Smooth muscle cell (in vitro differentiated cells): ENCODE measurements around the gene MRPL43. TPM values are rescaled to one million over a fixed set of nuclear protein-coding genes. Genes with fewer than 3 reads are reported as not detected.
"Not testable (repeated sequence)": the region's sequence is repeated elsewhere in the genome, so short reads cannot be mapped to it uniquely, and the experiment has no call there.

ENCODE experiments used
- DNase-seq: peaks from one replicate; lab custom pipeline; 2025; ENCODE audit not compliant: unreplicated experiment; lab: John Stamatoyannopoulos, UW
- H2AFZ ChIP-seq: fragments of 200-600 bp; sonication (generic); 2 replicates; pipeline ENCODE4 v1.6.0; 2016; ENCODE audit warnings: antibody characterized with exemption, low read depth, mild to moderate bottlenecking
- H3F3A ChIP-seq: fragments of 200-600 bp; sonication (generic); 2 replicates; pipeline ENCODE4 v1.6.0; 2017; ENCODE audit warnings: antibody characterized with exemption, low read depth
- H3K27ac ChIP-seq: fragments of 200-600 bp; sonication (generic); 2 replicates; pipeline ENCODE4 v1.5.1; 2016; ENCODE audit warnings: low read depth, mild to moderate bottlenecking
- H3K27me3 ChIP-seq: fragments of 200-600 bp; sonication (generic); 2 replicates; pipeline ENCODE4 v1.6.1; 2016; ENCODE audit warnings: low read depth, mild to moderate bottlenecking
- H3K36me3 ChIP-seq: fragments of 200-600 bp; sonication (generic); 2 replicates; pipeline ENCODE4 v1.5.1; 2016; ENCODE audit warnings: low read depth
- H3K4me1 ChIP-seq: fragments of 200-600 bp; sonication (generic); 2 replicates; pipeline ENCODE4 v1.5.1; 2016; ENCODE audit warnings: low read depth
- H3K4me2 ChIP-seq: fragments of 200-600 bp; sonication (generic); 2 replicates; pipeline ENCODE4 v1.6.0; 2016; ENCODE audit warnings: mild to moderate bottlenecking
- H3K4me3 ChIP-seq: fragments of 200-600 bp; sonication (generic); 2 replicates; pipeline ENCODE4 v1.5.1; 2016; ENCODE audit warnings: mild to moderate bottlenecking
- H3K79me2 ChIP-seq: fragments of 200-600 bp; sonication (generic); 2 replicates; pipeline ENCODE4 v1.6.0; 2016; ENCODE audit warnings: low read depth, mild to moderate bottlenecking
- H3K9ac ChIP-seq: fragments of 200-600 bp; sonication (generic); 2 replicates; pipeline ENCODE4 v1.6.0; 2016; ENCODE audit warnings: low read depth
- H3K9me3 ChIP-seq: fragments of 200-600 bp; sonication (generic); replicated peaks from 2 replicates; pipeline ENCODE4 v1.5.1; 2016; ENCODE audit warnings: low read depth
- H4K20me1 ChIP-seq: fragments of 200-600 bp; sonication (generic); 2 replicates; pipeline ENCODE4 v1.6.0; 2016; ENCODE audit warnings: low read depth
- WGBS: methylation state at CpG from one replicate; pipeline ENCODE4 v1.1.7; 2016; ENCODE audit warnings: low lambda C conversion rate; 5-methylcytosine and 5-hydroxymethylcytosine counted together
- polyA plus RNA-seq: library from polyadenylated mRNA; unstranded; fragments of >200 nt; fragmentation: Nextera tagmentation; extraction: Ambion mirVana; gene quantifications from 2 replicates; pipeline ENCODE4 v1.2.1, GENCODE V29; 2016
- total RNA-seq: library from RNA; depleted of rRNA; stranded (reverse); fragments of >200 nt; gene quantifications from 2 replicates; pipeline ENCODE4 v1.2.3, GENCODE V29; 2014
- TF ChIP-seq, protein P1 (sequence below): fragments of 200-600 bp; sonication (generic); IDR thresholded peaks from 2 replicates; pipeline ENCODE4 v1.5.1; 2017; ENCODE audit warnings: borderline replicate concordance, mild to moderate bottlenecking, antibody characterized with exemption; ENCODE audit not compliant: insufficient read depth, poor library complexity, severe bottlenecking

Gene MRPL43
- total and polyA plus RNA-seq, 2 experiments from 2014 or later: 89.9 to 120 TPM

DNA sequence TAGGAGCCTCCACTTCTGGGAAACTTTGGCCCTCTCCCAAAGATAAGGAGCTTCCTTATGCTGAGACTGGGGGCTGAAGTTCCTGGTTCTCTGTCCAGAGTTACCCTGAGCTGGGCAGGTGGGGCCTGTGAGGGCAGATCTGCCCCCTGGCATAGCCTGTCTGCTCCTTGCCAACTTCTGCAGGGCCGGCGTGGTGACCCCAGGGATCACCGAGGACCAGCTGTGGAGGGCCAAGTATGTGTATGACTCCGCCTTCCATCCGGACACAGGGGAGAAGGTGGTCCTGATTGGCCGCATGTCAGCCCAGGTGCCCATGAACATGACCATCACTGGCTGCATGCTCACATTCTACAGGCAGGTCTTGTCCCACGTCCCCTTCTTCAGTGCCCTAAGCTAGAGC is 48.0 kb upstream of the MRPL43 start:
- Histone ChIP-seq H4K20me1 (peaks cover 43% of the 10 kb centered on the region), H3K4me3 (no peak overlapping the region), H2AFZ (no peak overlapping the region), H3K27me3 (no peaks in the 10 kb centered on the region), H3K4me1 (peaks cover 14% of the 10 kb centered on the region), H3F3A (peaks cover 11% of the 10 kb centered on the region), H3K36me3 (peaks cover 10% of the 10 kb centered on the region), H3K4me2 (no peak overlapping the region), H3K9ac (no peak overlapping the region), H3K27ac (no peak overlapping the region), H3K9me3 (no peaks in the 10 kb centered on the region), H3K79me2 (peaks cover 20% of the 10 kb centered on the region)
- TF ChIP-seq, protein P1, sequence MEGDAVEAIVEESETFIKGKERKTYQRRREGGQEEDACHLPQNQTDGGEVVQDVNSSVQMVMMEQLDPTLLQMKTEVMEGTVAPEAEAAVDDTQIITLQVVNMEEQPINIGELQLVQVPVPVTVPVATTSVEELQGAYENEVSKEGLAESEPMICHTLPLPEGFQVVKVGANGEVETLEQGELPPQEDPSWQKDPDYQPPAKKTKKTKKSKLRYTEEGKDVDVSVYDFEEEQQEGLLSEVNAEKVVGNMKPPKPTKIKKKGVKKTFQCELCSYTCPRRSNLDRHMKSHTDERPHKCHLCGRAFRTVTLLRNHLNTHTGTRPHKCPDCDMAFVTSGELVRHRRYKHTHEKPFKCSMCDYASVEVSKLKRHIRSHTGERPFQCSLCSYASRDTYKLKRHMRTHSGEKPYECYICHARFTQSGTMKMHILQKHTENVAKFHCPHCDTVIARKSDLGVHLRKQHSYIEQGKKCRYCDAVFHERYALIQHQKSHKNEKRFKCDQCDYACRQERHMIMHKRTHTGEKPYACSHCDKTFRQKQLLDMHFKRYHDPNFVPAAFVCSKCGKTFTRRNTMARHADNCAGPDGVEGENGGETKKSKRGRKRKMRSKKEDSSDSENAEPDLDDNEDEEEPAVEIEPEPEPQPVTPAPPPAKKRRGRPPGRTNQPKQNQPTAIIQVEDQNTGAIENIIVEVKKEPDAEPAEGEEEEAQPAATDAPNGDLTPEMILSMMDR: no peak
- WGBS: 93% methylated on average over 7 of the region's 7 CpGs
- DNase-seq: no peak

DNA sequence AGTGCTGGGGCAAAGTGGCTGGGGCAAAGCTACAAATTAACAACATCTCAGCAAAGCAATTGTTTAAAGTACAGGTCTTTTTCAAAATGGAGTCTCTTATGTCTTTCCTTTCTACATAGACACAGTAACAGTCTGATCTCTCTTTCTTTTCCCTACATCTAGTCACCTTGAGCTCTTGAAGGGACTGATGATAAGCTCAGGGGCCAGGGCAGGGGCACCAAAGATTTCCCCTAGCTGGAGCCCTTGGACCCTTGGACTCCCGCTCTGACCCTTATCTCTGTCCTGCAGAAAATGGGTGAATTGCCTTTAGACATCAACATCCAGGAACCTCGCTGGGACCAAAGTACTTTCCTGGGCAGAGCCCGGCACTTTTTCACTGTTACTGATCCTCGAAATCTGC is 47.1 kb upstream of the MRPL43 start:
- H2AFZ ChIP-seq, H3F3A ChIP-seq, H3K27ac ChIP-seq, H3K9me3 ChIP-seq, DNase-seq, H3K4me3 ChIP-seq, H3K9ac ChIP-seq, H3K4me2 ChIP-seq, H3K27me3 ChIP-seq, H3K36me3 ChIP-seq: not testable (repeated sequence)
- 92% methylated on average over 4 of the region's 4 CpGs for WGBS
- H3K79me2 ChIP-seq: peaks cover 20% of the 10 kb centered on the region
- peaks cover 15% of the 10 kb centered on the region for H3K4me1 ChIP-seq
- peaks cover 43% of the 10 kb centered on the region for H4K20me1 ChIP-seq

DNA sequence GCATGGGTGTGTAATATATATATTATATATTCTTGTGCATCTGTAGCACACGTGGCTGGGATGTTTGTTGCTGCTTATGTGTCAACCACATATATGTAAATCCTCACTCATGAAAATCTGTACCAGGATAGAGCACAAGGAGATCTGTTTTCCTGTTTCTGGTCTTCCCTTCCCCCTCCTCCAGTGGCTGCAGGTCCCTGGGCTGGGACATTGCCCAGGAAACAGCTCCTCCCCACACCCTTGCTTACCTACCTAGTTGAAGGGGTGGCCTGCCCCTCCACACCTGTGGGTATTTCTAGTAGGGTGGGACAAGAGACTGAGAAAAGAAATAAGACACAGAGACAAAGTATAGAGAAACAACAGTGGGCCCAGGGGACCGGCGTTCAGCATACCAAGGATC is 46.0 kb upstream of the MRPL43 start:
- 80% methylated on average over 3 of the region's 3 CpGs for WGBS
- peak overlapping the region; percentile 86 for H3K4me2 ChIP-seq
- H3K9ac ChIP-seq: peak overlapping the region; percentile 97

GRCh38 chr10:101032637-101033224 is 45.4 kb upstream of the MRPL43 start:
- peaks cover 43% of the 10 kb centered on the region for H4K20me1 ChIP-seq
- H3K4me3 ChIP-seq: peak overlapping the region; percentile 61
- peaks cover 20% of the 10 kb centered on the region for H3K79me2 ChIP-seq
- no peaks in the 10 kb centered on the region for H3F3A ChIP-seq
- H3K4me1 ChIP-seq: peaks cover 15% of the 10 kb centered on the region
- peak overlapping the region; percentile 97 for H3K9ac ChIP-seq
- TF ChIP-seq, protein P1: no peak
- H3K4me2 ChIP-seq: peak overlapping the region; percentile 86
- peak overlapping the region; percentile 99 for H3K27ac ChIP-seq
- H3K9me3 ChIP-seq: no peaks in the 10 kb centered on the region
- 11% methylated on average over 6 of the region's 6 CpGs for WGBS
- H2AFZ ChIP-seq: no peak overlapping the region
- peaks cover 7% of the 10 kb centered on the region for H3K36me3 ChIP-seq
- DNase-seq: peak; percentile 68
- no peaks in the 10 kb centered on the region for H3K27me3 ChIP-seq

More for the DNA sequence above, 46.0 kb upstream of the MRPL43 start:
- H3K4me1 ChIP-seq: peaks cover 15% of the 10 kb centered on the region
- peaks cover 43% of the 10 kb centered on the region for H4K20me1 ChIP-seq
- peak overlapping the region; percentile 61 for H3K4me3 ChIP-seq
- H2AFZ ChIP-seq: no peak overlapping the region
- DNase-seq: no peak
- peaks cover 20% of the 10 kb centered on the region for H3K79me2 ChIP-seq
- H3K36me3 ChIP-seq: peaks cover 10% of the 10 kb centered on the region
- peak overlapping the region; percentile 99 for H3K27ac ChIP-seq
- no peaks in the 10 kb centered on the region for H3K9me3 ChIP-seq
- TF ChIP-seq, protein P1: no peak
- no peaks in the 10 kb centered on the region for H3K27me3 ChIP-seq
- H3F3A ChIP-seq: no peaks in the 10 kb centered on the region
